Muscle layer of colon (tissue), 2 donors: ENCODE measurements around the gene ENOPH1.
"Not testable (repeated sequence)": the region's sequence is repeated elsewhere in the genome, so short reads cannot be mapped to it uniquely, and the experiment has no call there.

ENCODE experiments used
- H3K27ac ChIP-seq: one replicate; pipeline ENCODE4 v1.7.0; 2013; ENCODE audit warnings: low read depth, mild to moderate bottlenecking, low read length, moderate library complexity
- H3K27me3 ChIP-seq, 2 donors: one replicate each; pipeline ENCODE4 v1.7.0; 2013; ENCODE audit warnings: low read length in 2 of 2, mild to moderate bottlenecking in 2 of 2; ENCODE audit not compliant: insufficient read depth in 2 of 2, control insufficient read depth in 1 of 2
- H3K36me3 ChIP-seq: one replicate; pipeline ENCODE4 v1.7.0; 2013; ENCODE audit warnings: mild to moderate bottlenecking, low read length; ENCODE audit not compliant: insufficient read depth
- H3K4me1 ChIP-seq: one replicate; pipeline ENCODE4 v1.7.0; 2013; ENCODE audit warnings: mild to moderate bottlenecking, low read length; ENCODE audit not compliant: insufficient read depth
- H3K4me3 ChIP-seq, 2 donors: one replicate each; pipeline ENCODE4 v1.7.0; 2013; ENCODE audit warnings: low read length in 2 of 2, low read depth in 1 of 2, mild to moderate bottlenecking in 1 of 2, moderate library complexity in 1 of 2
- H3K9ac ChIP-seq: one replicate; pipeline ENCODE4 v1.7.0; 2013; ENCODE audit warnings: low read length
- H3K9me3 ChIP-seq: one replicate; pipeline ENCODE4 v1.7.0; 2013; ENCODE audit warnings: mild to moderate bottlenecking, low read length
- donor health status: abdominal sarcoma.
- donor health status: Adenocarcinoma of cecum.

The ENOPH1 gene

GRCh38 chr4:82402196-82402775 lies 28.1 kb upstream of the ENOPH1 start:
- Histone ChIP-seq H3K4me3 (no peak overlapping the region), H3K27ac (no peak overlapping the region), H3K27me3 (no peaks in the 10 kb centered on the region), H3K4me1 (no peaks in the 10 kb centered on the region), H3K9ac (no peak overlapping the region), H3K9me3 (no peaks in the 10 kb centered on the region), H3K36me3 (no peaks in the 10 kb centered on the region)

GRCh38 chr4:82403725-82404124 lies 26.7 kb upstream of the ENOPH1 start:
- Histone ChIP-seq H3K27me3 (no peaks in the 10 kb centered on the region), H3K36me3 (no peaks in the 10 kb centered on the region), H3K4me3 (no peak overlapping the region), H3K9me3 (no peaks in the 10 kb centered on the region), H3K9ac (no peak overlapping the region), H3K27ac (no peak overlapping the region), H3K4me1 (no peaks in the 10 kb centered on the region)

- H3K27ac ChIP-seq, H3K27me3 ChIP-seq, H3K9ac ChIP-seq, H3K4me1 ChIP-seq, H3K9me3 ChIP-seq, H3K4me3 ChIP-seq, H3K36me3 ChIP-seq: not testable (repeated sequence)
Observed at GRCh38 chr4:82415061-82415460, 15.3 kb upstream of the ENOPH1 start.

- Histone ChIP-seq H3K4me3 (no peak overlapping the region), H3K4me1 (no peaks in the 10 kb centered on the region), H3K9ac (no peak overlapping the region), H3K27ac (no peak overlapping the region), H3K27me3 (no peaks in the 10 kb centered on the region), H3K9me3 (no peaks in the 10 kb centered on the region), H3K36me3 (no peaks in the 10 kb centered on the region)
Observed at GRCh38 chr4:82415922-82416365, 14.4 kb upstream of the ENOPH1 start.

GRCh38 chr4:82419451-82419850 lies 10.9 kb upstream of the ENOPH1 start:
- Histone ChIP-seq H3K27me3 (no peaks in the 10 kb centered on the region), H3K9ac (no peak overlapping the region), H3K27ac (no peak overlapping the region), H3K4me3 (no peak overlapping the region), H3K4me1 (no peaks in the 10 kb centered on the region), H3K9me3 (no peaks in the 10 kb centered on the region), H3K36me3 (peaks cover 15% of the 10 kb centered on the region)

GRCh38 chr4:82421796-82422560 lies 8.4 kb upstream of the ENOPH1 start:
- peaks cover 11% of the 10 kb centered on the region for H3K4me1 ChIP-seq
- no peak overlapping the region for H3K9ac ChIP-seq
- no peak overlapping the region for H3K27ac ChIP-seq
- no peaks in the 10 kb centered on the region for H3K9me3 ChIP-seq
- peaks cover 36% of the 10 kb centered on the region for H3K36me3 ChIP-seq
- no peaks in the 10 kb centered on the region for H3K27me3 ChIP-seq
- no peak overlapping the region for H3K4me3 ChIP-seq

- no peak overlapping the region for H3K4me3 ChIP-seq
- no peak overlapping the region for H3K9ac ChIP-seq
- peaks cover 17% of the 10 kb centered on the region for H3K4me1 ChIP-seq
- H3K36me3 ChIP-seq = peaks cover 36% of the 10 kb centered on the region
- H3K9me3 ChIP-seq = no peaks in the 10 kb centered on the region
- H3K27ac ChIP-seq = no peak overlapping the region
- H3K27me3 ChIP-seq = no peaks in the 10 kb centered on the region
Observed at GRCh38 chr4:82422616-82423015, 7.8 kb upstream of the ENOPH1 start.

GRCh38 chr4:82423245-82424054 lies 6.9 kb upstream of the ENOPH1 start:
- Histone ChIP-seq H3K36me3 (peaks cover 36% of the 10 kb centered on the region), H3K4me1 (peaks cover 23% of the 10 kb centered on the region)

GRCh38 chr4:82425478-82425877 lies 4.9 kb upstream of the ENOPH1 start:
- Histone ChIP-seq H3K36me3 (peaks cover 36% of the 10 kb centered on the region), H3K9me3 (no peaks in the 10 kb centered on the region), H3K4me1 (peaks cover 23% of the 10 kb centered on the region), H3K27me3 (no peaks in the 10 kb centered on the region), H3K4me3 (no peak overlapping the region), H3K27ac (no peak overlapping the region), H3K9ac (no peak overlapping the region)

More at GRCh38 chr4:82423245-82424054, 6.9 kb upstream of the ENOPH1 start:
- Histone ChIP-seq H3K27me3 (no peaks in the 10 kb centered on the region), H3K27ac (no peak overlapping the region), H3K9ac (no peak overlapping the region), H3K9me3 (no peaks in the 10 kb centered on the region), H3K4me3 (no peak overlapping the region)

- Histone ChIP-seq H3K9me3 (no peaks in the 10 kb centered on the region), H3K36me3 (peaks cover 30% of the 10 kb centered on the region), H3K27me3 (no peaks in the 10 kb centered on the region), H3K4me3 (peak overlapping the region; percentile 66 to 98), H3K9ac (peak overlapping the region; percentile 58), H3K4me1 (peaks cover 31% of the 10 kb centered on the region), H3K27ac (peak overlapping the region; percentile 99)
Observed at GRCh38 chr4:82428526-82428968, 1.8 kb upstream of the ENOPH1 start.

- Histone ChIP-seq H3K27ac (peak overlapping the region; percentile 99), H3K9ac (peak overlapping the region; percentile 58), H3K4me3 (peak overlapping the region; percentile 66 to 98), H3K36me3 (peaks cover 24% of the 10 kb centered on the region), H3K4me1 (peaks cover 31% of the 10 kb centered on the region), H3K9me3 (no peaks in the 10 kb centered on the region), H3K27me3 (no peaks in the 10 kb centered on the region)
Observed at GRCh38 chr4:82428969-82429727, 1.2 kb upstream of the ENOPH1 start.
